Mammary epithelial cell (primary cell): ENCODE data around the gene HDAC4.

Experiments used
- CTCF ChIP-seq, 2 donors: IDR thresholded peaks in 1 of 2; conservative IDR thresholded peaks in 1 of 2; 2 replicates each; pipeline ENCODE4 v1.5.1; 2011 to 2012; ENCODE audit warnings: inconsistent platforms in 2 of 2, low read length in 2 of 2, mild to moderate bottlenecking in 2 of 2, control low read depth in 1 of 2, low read depth in 1 of 2; ENCODE audit not compliant: insufficient read depth in 1 of 2; ENCODE audit errors: extremely low read depth in 1 of 2
- EZH2 ChIP-seq: IDR thresholded peaks from 2 replicates; pipeline ENCODE4 v1.6.1; 2012; ENCODE audit warnings: low read length, inconsistent platforms, borderline replicate concordance

GRCh38 chr2:239369631-239370161 lies 31.1 kb downstream of the HDAC4 start:
- TF ChIP-seq CTCF (conservative IDR thresholded peaks at IDR 0.05 in 1 of 2, IDR thresholded peaks at IDR 0.05 in 1 of 2; ENCODE audit: extremely low read depth in 1 of 2, insufficient read depth in 1 of 2, low read depth in 1 of 2, low read length in 2 of 2) = no peak
- no peak for TF ChIP-seq EZH2
